T-helper 22 cell (primary cell): Measurements from ENCODE around the gene GPN1.
"Not testable (repeated sequence)": the region's sequence is repeated elsewhere in the genome, so short reads cannot be mapped to it uniquely, and the experiment has no call there.

ENCODE experiments used
- DNase-seq: peaks from one replicate; pipeline ENCODE4 v3.0.0-alpha.2; 2020; ENCODE audit warnings: low read depth

The GPN1 gene

GRCh38 chr2:27628767-27629709 is at the start of gene GPN1, which contains the start of gene CCDC121:
Gene GPN1, plus strand, starts transcription at chr2:27629050. Its CDS starts 9 bp downstream, at chr2:27629059.
Gene CCDC121, minus strand, starts transcription at chr2:27629012. Its CDS starts 1,213 bp downstream, at chr2:27627799.
- peak; percentile 92 for DNase-seq

GRCh38 chr2:27581417-27582128 is 47.3 kb upstream of the GPN1 start:
- no peak for DNase-seq

GRCh38 chr2:27582129-27582694 is 46.6 kb upstream of the GPN1 start:
- DNase-seq: no peak

- peak; percentile 63 for DNase-seq
These were observed 46.0 kb upstream of the GPN1 start, which contains the start of gene ZNF512 for GRCh38 chr2:27582695-27583389. Gene ZNF512, plus strand, starts transcription at chr2:27583042. Its CDS starts 71 bp downstream, at chr2:27583113.

- no peak for DNase-seq
These were observed 45.4 kb upstream of the GPN1 start for GRCh38 chr2:27583390-27583915.

- no peak for DNase-seq
These were observed 44.3 kb upstream of the GPN1 start for GRCh38 chr2:27584597-27584996.

- DNase-seq: no peak
These were observed 41.8 kb upstream of the GPN1 start for GRCh38 chr2:27587025-27587424.

GRCh38 chr2:27588308-27588707 is 40.5 kb upstream of the GPN1 start:
- DNase-seq: no peak

- no peak for DNase-seq
These were observed 37.1 kb upstream of the GPN1 start for GRCh38 chr2:27591745-27592144.

- DNase-seq: no peak
These were observed 35.6 kb upstream of the GPN1 start for GRCh38 chr2:27593240-27593639.

GRCh38 chr2:27594020-27594703 is 34.7 kb upstream of the GPN1 start:
- not testable (repeated sequence) for DNase-seq

- not testable (repeated sequence) for DNase-seq
These were observed 33.4 kb upstream of the GPN1 start for GRCh38 chr2:27595412-27595811.

GRCh38 chr2:27596627-27597026 is 32.2 kb upstream of the GPN1 start:
- DNase-seq: no peak

- DNase-seq: no peak
These were observed 22.2 kb upstream of the GPN1 start for GRCh38 chr2:27606611-27607010.

GRCh38 chr2:27613985-27614384 is 14.9 kb upstream of the GPN1 start:
- DNase-seq: no peak

GRCh38 chr2:27615316-27615715 is 13.5 kb upstream of the GPN1 start:
- no peak for DNase-seq

- DNase-seq: no peak
These were observed 7.3 kb upstream of the GPN1 start for GRCh38 chr2:27621524-27621923.

- DNase-seq: no peak
These were observed 5.9 kb upstream of the GPN1 start for GRCh38 chr2:27622921-27623384.

- no peak for DNase-seq
These were observed 3.9 kb upstream of the GPN1 start for GRCh38 chr2:27624943-27625342.

- DNase-seq: not testable (repeated sequence)
These were observed 2.5 kb upstream of the GPN1 start for GRCh38 chr2:27626323-27626722.

GRCh38 chr2:27626921-27627320 is 1.9 kb upstream of the GPN1 start:
- not testable (repeated sequence) for DNase-seq
